Measurements from ENCODE around the gene TBC1D7. TPM values are rescaled to one million over a fixed set of nuclear protein-coding genes. Genes with fewer than 3 reads are reported as not detected.

TBC1D7 gene
- total RNA-seq, 4 donors from 2014 or later: 5.5 to 12.5 (median 8.4) TPM

DNA sequence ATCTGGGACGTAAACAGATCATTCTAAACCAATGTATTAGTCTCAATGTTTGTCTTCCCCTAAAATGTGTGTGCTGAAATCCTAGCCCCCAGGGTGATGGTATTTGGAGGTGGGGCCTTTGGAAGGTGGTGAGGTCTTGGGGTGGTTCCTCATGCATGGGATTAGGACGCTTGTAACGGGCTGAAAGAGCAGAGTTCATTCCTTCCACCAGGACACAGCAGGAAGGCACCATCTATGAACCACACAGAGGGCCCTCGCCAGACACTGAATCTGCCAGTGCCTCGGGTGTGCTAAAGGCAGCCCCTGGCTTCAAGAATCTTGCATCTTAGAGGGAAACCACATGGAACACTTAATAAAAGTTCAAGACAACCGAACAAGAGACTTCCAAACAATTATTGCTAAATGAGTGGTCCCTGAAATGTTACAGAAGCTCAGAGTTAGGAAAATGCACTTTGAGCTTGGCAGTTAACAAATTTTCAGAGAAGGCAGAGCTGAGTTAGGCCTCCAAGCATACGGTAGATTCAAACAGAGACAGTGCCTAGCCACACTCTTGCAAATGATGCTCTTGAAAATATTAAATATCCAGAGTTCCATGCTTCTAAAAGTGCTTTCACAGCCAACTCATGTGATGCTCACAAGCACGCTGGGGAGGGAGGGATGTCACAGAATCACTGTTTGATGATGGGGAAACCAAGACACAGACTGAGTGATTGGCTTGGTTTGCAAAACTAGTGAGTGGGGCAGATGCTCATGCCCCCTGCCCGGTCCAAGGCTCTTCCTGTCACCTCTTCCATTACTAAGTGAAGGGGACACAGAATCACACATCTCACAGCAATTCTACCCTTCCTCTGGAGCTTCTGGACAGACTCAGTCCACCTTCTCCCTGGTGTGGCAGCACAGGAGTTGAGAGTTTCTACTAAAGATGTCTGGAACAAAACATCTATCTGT lies 27.4 kb downstream of the TBC1D7 start:
- intact Hi-C loops (cut with DNase I): no loop called here
- H3K4me1 ChIP-seq: peaks cover 26 to 33% (median 32%) of the 10 kb centered on the region in 4 donors
- H3K4me3 ChIP-seq: no peak overlapping the region
- H3K36me3 ChIP-seq: peaks cover 9 to 46% (median 19%) of the 10 kb centered on the region in 4 donors
- no peaks in the 10 kb centered on the region for H3K9me3 ChIP-seq
- TF ChIP-seq EP300 (IDR thresholded peaks at IDR 0.05) (no peak), POLR2AphosphoS5 (IDR thresholded peaks at IDR 0.05) (no peak), POLR2A (IDR thresholded peaks at IDR 0.05; ENCODE audit: low read depth) (no peak)
- TF ChIP-seq, protein P1, sequence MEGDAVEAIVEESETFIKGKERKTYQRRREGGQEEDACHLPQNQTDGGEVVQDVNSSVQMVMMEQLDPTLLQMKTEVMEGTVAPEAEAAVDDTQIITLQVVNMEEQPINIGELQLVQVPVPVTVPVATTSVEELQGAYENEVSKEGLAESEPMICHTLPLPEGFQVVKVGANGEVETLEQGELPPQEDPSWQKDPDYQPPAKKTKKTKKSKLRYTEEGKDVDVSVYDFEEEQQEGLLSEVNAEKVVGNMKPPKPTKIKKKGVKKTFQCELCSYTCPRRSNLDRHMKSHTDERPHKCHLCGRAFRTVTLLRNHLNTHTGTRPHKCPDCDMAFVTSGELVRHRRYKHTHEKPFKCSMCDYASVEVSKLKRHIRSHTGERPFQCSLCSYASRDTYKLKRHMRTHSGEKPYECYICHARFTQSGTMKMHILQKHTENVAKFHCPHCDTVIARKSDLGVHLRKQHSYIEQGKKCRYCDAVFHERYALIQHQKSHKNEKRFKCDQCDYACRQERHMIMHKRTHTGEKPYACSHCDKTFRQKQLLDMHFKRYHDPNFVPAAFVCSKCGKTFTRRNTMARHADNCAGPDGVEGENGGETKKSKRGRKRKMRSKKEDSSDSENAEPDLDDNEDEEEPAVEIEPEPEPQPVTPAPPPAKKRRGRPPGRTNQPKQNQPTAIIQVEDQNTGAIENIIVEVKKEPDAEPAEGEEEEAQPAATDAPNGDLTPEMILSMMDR (IDR thresholded peaks at IDR 0.05): no peak
- DNase-seq (ENCODE audit: extremely low spot score): peak; percentile 79
- WGBS: 76% methylated on average over 8 of the region's 9 CpGs
- no peaks in the 10 kb centered on the region for H3K27me3 ChIP-seq
- no peak overlapping the region for H3K27ac ChIP-seq (replicated peaks in 1 of 4)

DNA sequence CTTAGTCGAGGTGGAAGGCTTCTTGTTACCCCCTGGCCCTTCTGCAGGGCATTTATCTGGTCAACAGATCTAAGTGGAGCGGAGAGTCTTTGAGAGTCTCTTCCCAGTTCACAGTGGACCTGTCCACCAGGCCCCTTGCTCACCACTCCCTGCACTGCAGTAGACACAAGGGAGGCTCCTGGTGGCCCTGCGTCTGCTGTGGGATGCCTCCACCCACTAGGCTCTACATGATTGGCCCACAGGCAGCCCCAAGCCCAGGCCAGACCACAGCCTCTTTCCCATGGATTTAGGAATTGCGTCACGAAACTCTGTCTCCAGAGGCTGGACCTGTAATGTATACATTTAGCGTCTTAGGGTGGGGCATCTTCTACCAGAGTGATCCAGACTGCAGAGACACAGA lies 28.4 kb downstream of the TBC1D7 start:
- peaks cover 26 to 31% (median 29%) of the 10 kb centered on the region in 4 donors for H3K4me1 ChIP-seq
- peaks cover 14 to 53% (median 26%) of the 10 kb centered on the region in 4 donors for H3K36me3 ChIP-seq
- no peak overlapping the region for H3K27ac ChIP-seq (replicated peaks in 1 of 4)
- 47% methylated on average over 3 of the region's 6 CpGs for WGBS
- no peaks in the 10 kb centered on the region for H3K27me3 ChIP-seq
- peak; percentile 62 for DNase-seq (ENCODE audit: extremely low spot score)
- intact Hi-C loops (cut with DNase I): no loop called here
- TF ChIP-seq POLR2A (IDR thresholded peaks at IDR 0.05; ENCODE audit: low read depth) (no peak), POLR2AphosphoS5 (IDR thresholded peaks at IDR 0.05) (no peak), EP300 (IDR thresholded peaks at IDR 0.05) (no peak)
- TF ChIP-seq, protein P1 (IDR thresholded peaks at IDR 0.05): no peak
- H3K9me3 ChIP-seq: no peaks in the 10 kb centered on the region
- H3K4me3 ChIP-seq: no peak overlapping the region

DNA sequence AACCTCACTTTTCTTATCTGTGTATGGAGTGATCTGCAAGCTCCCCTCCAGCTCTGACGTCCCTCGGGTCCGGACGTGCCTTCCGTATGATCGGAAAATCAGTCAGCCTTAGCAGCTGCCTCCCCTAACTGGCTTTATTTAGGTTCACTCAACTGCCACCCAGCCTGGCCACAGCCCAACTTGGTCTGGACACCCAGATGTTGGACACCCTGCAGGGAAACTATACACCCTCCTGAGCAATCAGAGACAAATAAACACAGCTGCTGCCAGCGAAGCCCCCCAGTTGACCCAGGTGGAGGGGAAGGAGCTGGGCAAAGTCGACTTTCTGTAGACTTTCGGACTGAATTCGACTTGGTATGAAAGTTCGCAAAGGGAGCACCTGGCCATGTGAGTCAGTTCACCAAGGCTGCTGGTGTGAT lies 28.9 kb downstream of the TBC1D7 start:
- no peak for DNase-seq (ENCODE audit: extremely low spot score)
- H3K4me1 ChIP-seq: peaks cover 23 to 26% (median 24%) of the 10 kb centered on the region in 4 donors
- H3K36me3 ChIP-seq: peaks cover 14 to 57% (median 28%) of the 10 kb centered on the region in 4 donors
- 88% methylated on average over 10 of the region's 11 CpGs for WGBS
- no peak overlapping the region for H3K4me3 ChIP-seq
- TF ChIP-seq POLR2A (IDR thresholded peaks at IDR 0.05; ENCODE audit: low read depth) (no peak), EP300 (IDR thresholded peaks at IDR 0.05) (no peak), POLR2AphosphoS5 (IDR thresholded peaks at IDR 0.05) (no peak)
- TF ChIP-seq, protein P1 (IDR thresholded peaks at IDR 0.05): no peak
- H3K27me3 ChIP-seq: no peaks in the 10 kb centered on the region
- no peak overlapping the region for H3K27ac ChIP-seq (replicated peaks in 1 of 4)
- H3K9me3 ChIP-seq: no peaks in the 10 kb centered on the region
- intact Hi-C loops (cut with DNase I): no loop called here

DNA sequence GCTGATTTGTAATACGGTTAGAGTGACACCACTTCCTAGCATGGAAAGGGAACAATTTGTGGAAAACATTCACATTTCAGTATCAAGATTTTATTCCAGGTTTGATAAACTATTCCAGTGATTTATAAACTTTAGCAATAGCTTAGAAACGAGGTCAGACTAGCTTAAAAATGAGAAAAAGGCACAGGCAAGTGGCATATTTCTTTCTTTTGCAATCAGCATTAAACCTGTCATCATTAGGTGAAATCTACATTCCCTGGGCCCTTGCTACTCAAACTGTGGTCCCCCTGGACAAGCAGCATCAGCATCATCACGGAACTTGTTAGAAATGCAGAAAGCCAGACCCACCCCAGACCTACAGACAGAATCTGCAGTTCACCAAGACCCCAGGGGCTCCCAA lies 29.9 kb downstream of the TBC1D7 start:
- TF ChIP-seq POLR2AphosphoS5 (IDR thresholded peaks at IDR 0.05) (no peak), EP300 (IDR thresholded peaks at IDR 0.05) (no peak), POLR2A (IDR thresholded peaks at IDR 0.05; ENCODE audit: low read depth) (no peak)
- TF ChIP-seq, protein P1 (IDR thresholded peaks at IDR 0.05): no peak
- Histone ChIP-seq H3K27ac (replicated peaks in 1 of 4) (no peak overlapping the region), H3K4me1 (peaks cover 13 to 16% (median 15%) of the 10 kb centered on the region in 4 donors), H3K9me3 (no peaks in the 10 kb centered on the region), H3K4me3 (no peak overlapping the region), H3K27me3 (no peaks in the 10 kb centered on the region), H3K36me3 (peaks cover 20 to 65% (median 35%) of the 10 kb centered on the region in 4 donors)
- WGBS: 89% methylated on average over 3 of the region's 3 CpGs
- no peak for DNase-seq (ENCODE audit: extremely low spot score)
- intact Hi-C loops (cut with DNase I): no loop called here

All from esophagus muscularis mucosa (tissue), 4 donors.